GM19035 (cell line): ENCODE results near the gene FAF2.
"Not testable (repeated sequence)": the region's sequence is repeated elsewhere in the genome, so short reads cannot be mapped to it uniquely, and the experiment has no call there.

Experiments used
- ATAC-seq: cut with Tn5 transposase; IDR thresholded peaks from one replicate; pipeline ENCODE4 v1.9.1; 2021; ENCODE audit not compliant: unreplicated experiment

Gene FAF2, protein sequence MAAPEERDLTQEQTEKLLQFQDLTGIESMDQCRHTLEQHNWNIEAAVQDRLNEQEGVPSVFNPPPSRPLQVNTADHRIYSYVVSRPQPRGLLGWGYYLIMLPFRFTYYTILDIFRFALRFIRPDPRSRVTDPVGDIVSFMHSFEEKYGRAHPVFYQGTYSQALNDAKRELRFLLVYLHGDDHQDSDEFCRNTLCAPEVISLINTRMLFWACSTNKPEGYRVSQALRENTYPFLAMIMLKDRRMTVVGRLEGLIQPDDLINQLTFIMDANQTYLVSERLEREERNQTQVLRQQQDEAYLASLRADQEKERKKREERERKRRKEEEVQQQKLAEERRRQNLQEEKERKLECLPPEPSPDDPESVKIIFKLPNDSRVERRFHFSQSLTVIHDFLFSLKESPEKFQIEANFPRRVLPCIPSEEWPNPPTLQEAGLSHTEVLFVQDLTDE

GRCh38 chr5:176447978-176448608 is at the start of gene FAF2:
FAF2 (plus strand) TSS chr5:176448385; CDS start chr5:176448408, 23 bp downstream.
- peak; percentile 97 for ATAC-seq

DNA sequence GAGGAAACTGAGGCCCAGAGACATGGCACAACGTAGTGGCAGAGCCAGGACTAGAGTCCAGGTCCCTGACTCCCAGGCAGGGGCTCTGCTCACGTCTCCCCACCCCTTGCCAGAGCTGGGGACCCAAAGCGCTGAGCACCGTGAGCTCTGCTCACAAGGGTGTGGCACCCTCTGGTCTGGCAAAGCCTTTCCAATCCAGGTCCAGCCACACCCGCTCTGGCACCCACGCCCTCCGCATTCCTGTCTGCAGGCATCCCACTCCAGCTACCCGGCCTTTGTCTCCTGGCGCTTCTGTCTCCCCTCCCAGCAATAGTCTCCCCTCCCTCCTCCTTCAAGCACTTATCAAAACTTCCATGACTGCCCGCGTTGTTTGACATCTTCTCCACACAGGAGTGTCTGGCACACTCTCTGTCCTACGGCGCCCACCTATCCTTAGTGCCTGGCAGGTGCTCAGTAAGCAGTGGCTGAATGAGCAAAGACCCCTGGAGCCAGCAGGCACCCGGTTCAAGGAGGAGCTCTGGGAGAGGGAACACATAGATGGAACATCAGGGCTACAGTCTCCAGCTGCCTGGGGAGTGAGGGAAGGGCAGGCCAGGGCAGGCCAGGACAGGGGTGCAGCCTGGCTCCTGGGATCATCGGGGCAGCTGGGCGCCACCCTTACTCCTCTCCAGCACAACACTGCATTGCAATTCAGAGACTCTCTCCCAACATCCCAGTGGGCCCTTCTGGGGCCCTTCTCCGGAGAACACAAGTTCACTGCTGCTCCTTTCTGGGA is 47.6 kb upstream of the FAF2 start:
- no peak for ATAC-seq

DNA sequence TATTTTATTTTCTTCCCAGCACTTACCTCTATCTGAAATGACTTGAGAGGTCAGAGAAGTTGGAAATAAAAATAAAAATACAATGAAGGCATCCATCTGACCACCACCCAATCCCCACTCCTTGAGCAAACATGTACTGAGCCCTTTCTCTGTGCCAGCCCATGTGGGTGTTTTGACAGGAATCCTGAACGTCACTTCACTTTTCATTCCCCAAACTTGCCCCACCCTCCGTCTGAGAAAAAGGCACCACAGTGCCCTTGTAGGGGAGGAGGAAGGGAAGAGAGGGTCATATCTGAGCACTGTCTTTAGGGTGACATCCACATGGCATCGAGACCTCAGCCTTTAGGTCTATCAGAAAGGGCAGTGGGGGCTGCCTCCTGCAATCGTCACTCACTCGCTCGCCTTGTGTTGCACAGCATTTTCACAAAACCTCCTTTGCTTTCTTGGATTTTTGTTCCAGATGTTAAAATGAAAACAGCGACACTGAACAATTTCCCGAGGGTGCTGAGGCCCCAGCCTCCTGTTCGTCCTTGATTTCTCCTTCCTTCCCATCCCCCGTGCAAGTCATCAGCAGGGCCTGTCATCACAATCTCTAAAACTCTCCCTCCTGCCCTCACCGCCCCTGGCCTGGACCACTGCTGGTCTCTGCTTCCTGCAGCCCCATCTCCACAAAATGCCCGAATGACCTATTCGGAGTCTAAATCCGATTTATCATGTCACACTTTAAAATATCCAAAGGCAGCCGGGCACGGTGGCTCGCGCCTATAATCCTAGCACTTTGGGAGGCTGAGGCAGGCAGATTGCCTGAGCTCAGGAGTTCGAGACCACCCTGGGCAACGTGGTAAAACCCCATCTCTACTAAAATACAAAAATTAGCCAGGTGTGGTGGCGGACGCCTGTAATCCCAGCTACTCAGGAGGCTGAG is 46.6 kb upstream of the FAF2 start:
- no peak for ATAC-seq

DNA sequence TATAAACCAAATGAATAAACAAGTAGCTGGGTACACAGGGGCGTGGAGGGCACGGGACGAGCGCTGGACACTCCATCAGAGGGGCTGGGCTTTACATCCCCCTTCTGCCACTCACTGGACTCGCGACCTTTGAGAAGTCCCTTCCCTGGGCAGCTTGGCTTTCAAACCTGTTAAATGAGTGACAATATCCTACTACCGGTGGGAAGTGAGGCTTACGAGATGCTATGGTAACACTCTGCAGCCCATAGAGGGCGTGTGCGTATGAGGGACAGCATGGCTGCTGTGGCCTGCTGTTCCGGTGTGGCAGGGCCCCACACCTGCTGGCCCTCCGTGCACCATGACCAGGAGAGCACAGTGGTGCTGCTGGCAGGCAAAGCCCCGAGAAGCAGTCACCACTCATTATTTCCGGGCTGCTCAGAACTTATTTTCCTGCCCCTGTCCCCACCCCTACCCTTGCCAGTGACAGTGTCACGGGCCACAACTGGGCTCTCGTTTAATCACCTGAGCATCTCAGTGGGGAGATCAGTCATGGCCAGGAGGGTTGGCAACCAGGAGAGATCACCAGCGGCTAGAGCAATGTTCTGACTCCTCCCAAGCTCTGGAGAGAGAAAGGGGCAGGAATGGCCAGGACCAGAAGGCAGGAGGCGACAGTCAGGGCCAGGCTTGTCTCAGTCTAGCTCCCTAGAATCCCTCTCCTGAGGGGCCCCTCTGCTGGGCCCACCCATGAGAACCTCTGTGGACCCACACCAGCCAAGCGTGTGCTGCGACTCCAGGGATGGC is 42.3 kb upstream of the FAF2 start:
- no peak for ATAC-seq

DNA sequence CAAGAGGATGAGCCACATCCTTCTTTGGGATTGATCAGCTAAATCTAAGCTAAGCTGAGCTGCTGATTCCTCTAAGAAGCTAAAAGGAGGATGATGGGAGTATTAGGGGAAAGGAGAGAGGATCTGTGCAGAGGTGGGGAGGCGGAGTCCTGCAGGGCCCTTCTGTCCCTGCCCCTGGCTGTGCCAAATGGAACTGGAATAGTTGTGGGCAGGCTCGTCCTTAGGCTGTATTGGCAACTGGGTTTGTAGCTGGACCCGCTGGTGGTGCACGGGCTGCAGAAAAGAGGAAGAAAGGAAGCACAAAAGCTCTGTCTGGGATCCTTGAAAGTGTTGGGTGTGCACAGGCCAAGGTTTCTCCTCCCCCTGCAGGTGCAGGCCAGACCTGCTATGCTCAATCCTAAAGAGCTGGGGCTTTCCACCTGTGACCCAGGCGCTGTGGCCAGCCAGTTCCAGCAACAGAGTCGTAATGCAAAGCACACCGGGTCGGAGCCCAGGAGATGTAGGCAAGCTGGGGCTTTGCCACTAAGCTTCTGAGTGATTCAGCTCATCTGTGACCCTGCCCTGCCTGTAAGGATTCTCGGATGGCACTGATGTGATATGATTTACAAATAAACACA is 41.6 kb upstream of the FAF2 start:
- ATAC-seq: no peak

DNA sequence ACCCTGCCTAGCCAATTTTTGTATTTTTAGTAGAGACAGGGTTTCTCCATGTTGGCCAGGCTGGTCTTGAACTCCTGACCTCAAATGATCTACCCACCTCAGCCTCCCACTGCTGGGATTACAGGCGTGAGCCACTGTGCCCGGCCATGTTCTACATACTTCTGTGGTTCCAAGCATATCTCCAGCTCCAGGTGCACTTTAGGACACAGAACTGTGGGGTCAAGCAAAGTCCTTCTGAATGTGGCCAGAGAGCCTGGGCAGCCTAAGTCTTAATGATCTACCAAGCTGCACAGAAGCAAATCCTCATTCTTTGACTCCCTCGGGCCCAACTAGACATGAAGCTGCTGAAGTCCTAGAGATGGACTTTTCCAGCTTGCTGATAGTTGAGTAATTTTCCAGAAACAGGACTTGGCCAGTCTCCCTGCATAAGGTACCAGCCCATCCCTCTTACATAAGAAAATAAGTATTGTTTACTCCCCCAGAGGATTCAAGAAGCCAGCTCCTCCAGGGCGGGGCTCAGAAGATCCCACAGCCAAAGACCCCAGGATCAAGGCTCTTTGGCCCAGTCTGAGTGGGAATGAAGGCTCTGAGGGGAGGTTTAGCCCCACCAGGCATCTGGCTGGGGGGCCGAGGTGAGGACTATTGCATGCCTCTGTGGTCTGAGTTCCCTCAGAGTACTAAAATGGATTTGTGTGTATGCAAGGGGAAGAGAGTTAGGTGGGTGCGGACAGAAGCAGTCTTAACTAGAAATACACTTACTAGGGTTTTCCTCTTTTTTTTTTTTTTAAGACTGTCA is 40.5 kb upstream of the FAF2 start:
- no peak for ATAC-seq

- not testable (repeated sequence) for ATAC-seq
Measured at GRCh38 chr5:176408252-176408573, 40.0 kb upstream of the FAF2 start.

- no peak for ATAC-seq
Measured at GRCh38 chr5:176408590-176408989, 39.6 kb upstream of the FAF2 start.

DNA sequence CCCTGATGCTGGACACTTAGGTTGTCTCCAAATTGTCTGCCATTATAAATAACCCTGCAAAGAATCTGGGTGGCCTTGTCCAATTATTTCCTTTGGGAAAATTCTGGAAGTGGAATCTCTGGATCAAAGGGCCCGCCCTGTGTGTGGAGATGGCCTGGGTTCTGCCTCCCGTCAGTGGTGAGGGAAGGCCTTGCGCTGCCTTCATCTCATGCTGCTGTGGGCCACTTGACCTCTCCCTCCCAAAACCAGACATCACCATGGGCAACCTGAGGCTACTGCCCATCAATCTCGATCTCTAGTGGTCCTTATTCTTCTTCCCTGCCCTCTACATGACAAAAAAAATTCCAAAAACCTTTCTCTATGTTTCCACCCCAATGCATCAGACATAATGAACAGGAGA is 38.4 kb upstream of the FAF2 start:
- no peak for ATAC-seq

DNA sequence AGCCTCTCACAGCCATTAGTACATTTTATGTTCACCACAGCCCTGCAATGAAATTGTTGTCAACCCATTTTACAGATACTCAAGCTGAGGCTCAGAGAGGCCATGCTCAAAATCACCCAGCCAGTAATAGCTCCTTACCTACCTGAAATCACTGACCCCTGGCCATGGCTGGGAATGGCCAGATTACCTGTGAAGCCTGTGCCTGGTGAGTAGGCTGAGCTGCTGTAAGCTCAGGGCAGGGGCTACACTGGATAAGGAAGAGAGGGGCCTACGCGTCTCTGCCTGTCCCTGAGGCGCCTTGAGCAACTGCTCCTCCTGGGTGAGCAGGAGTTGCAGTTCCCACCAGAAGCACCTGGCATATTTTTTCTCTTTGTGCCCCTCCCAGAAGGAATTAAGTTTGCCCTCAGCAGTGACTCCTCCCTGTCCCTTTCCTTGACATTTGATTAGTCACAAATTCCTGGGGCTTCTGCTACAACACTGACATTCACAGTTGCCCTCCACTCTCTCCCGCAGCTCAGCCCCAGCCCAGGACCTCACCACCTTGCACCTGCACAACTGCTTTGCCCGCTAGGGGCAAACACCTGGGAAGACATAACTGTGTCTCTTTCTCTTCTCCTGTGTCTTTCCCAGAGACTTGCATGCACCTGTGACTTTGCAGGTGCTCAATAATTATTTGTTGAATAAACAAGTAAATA is 37.6 kb upstream of the FAF2 start:
- no peak for ATAC-seq

DNA sequence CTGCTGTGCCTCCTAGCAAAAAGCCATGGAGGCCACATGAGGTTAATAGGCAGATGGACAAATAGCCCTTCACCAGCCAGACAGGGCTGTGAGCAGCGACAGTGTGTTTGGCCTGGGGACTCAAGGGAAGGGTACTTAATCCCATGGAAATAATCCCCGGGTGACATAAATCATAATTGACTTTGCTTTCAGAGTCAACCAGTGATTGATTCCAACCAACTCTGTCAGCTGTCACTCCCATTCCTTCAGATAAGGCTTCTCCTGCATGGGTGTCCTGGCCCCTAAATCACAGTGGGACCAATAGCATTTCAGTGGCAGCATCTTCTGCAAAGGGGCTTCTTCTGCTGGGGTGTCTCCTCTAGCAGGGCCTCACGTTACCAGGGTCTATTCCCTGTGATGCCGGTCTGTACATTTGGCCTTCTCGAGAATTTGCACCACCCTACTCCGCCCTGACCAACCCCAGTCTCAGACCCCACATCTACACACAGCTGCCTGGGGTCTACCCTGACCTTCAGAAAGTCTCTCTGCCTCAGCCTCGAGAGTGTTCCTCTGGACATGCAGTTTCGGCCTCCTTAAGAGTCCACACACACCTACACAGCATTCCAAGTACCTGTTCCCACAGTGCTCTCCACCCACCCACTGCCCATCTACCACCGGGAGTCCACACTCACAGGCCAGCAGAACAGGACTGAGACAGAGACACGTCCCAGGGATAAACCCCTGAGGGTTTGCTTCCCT is 35.5 kb upstream of the FAF2 start:
- no peak for ATAC-seq

DNA sequence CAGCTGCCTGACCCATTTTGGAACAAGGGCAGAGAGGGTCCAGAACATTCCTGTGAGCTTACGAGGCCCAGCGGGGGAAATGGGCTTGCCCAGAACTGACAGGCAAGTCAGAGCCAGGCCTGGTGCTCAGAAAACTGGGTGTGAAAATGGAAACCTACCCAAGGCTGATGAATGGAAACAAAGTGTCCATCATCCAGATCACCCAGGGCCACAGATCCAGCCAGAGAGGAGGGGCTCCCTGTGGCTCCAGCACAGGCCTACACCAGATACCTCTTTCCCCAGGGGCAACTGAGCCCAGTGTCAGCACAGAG is 35.0 kb upstream of the FAF2 start:
- ATAC-seq: no peak

- no peak for ATAC-seq
Measured at GRCh38 chr5:176413709-176414191, 34.4 kb upstream of the FAF2 start.

GRCh38 chr5:176414704-176415103 is 33.5 kb upstream of the FAF2 start:
- no peak for ATAC-seq

GRCh38 chr5:176415240-176415951 is 32.8 kb upstream of the FAF2 start:
- no peak for ATAC-seq

GRCh38 chr5:176415952-176416924 is 31.9 kb upstream of the FAF2 start, which contains the start of gene CLTB:
CLTB (minus strand) TSS chr5:176416539; CDS start chr5:176416363, 176 bp downstream.
- ATAC-seq: peak; percentile 93
